NCI-H1105 treated with DMSO at 0.1 percent for 48 hours (cell line): Measurements from ENCODE around the gene GCNA.
A peak's percentile ranks its signal among the peaks of the same experiment; 100 is the strongest.

ENCODE experiments used
- DNase-seq: peaks from one replicate; lab custom pipeline; 2025; lab: John Stamatoyannopoulos, UW

GCNA gene

DNA sequence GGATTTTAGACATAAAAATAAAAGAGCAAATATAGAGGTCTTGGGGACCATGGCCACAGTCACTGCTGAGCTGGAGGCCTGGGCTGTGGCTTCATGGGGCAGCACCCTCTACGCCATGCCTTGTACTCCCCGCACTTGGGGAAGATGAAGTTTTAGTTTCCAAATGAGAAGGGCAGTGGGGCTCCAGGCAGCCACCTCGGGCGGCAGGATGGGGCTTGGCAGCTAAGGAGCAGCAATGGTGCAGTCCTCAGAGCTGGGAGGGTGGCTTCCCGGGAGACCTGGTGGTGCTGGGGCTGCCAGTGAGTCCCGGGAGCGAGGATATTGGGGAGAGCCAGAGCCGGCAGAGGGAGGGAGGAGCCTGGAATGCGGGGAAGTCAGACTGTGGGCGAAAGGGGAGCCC is 37.7 kb downstream of the GCNA start:
- no peak for DNase-seq

DNA sequence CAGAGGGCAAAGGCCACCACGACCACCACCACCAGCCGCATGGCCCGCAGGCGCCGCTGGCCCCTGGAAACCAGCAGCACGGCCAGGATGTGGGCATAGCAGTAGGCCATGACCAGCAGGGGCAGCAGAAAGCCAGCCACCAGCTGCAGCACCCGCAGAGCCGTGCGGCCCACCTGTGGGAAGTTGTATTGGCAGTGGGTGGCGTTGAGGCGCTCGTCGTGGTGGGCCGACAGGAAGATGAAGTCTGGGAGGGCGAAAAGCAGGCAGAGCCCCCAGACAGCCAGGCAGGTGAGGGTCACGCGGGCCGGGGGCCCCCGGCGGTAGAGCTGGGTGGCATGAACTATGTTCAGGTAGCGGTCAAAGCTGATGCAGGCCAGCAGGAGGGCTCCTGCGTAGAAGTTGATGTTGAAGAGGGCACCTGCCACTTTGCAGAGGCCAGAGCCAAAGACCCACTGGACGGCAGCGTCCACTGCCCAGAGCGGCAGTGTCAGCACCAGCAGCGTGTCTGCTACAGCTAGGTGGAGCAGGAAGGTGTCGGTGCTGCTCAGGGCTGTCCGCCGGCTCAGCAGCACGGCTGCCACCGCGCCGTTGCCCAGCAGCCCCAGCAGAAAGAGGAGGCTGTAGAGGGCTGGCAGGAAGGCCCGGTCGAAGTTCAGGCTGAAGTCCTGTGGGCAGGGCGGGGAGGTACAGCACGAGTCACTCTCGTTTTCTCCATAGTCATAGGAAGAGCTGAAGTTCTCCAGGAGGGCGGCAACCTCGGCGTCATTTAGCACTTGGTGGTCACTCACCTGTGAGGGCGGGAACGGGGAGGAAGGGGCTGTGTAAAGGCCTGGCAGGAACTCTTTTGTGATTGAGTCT is 38.7 kb downstream of the GCNA start:
- DNase-seq, result no peak

DNA sequence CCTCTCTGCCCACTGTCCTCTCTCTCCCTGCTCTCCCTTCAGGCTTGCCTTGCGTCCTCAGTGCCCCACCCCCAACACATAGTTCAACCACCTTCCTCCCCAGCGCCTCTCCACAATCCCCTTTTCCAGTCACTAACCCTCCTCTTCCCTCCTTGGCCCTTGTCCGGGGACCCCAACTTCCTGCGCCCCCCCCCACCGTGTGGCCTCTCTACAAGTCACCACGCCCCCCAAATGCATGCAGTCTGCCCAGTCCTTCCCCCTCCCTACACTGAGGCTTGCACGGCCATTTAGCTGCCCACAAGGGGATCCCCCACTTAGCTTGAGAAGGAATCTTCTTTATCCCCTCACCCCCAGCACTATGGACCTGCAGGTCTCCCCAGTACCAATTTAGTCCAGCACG is 39.5 kb downstream of the GCNA start:
- no peak for DNase-seq

DNA sequence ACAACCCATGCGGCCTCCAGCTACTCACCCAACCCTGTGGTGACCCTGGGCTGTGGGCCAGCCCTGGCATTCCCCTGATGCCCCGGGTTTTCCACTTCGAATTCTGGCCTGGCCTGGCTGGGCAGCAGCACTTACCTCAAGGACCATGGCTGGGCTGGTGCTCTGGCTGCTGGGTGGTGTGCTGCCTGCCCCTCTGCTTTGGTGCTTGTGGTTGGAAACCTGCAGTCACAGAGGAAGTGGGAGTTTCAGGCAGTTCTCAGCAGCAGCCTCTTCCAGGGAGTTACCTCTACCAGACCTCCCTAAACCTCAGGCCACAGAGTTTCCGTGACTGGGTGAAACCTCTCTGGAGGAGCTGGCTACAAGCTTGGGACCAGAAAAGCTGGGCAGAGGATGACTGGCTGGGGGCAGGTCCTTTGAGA is 40.1 kb downstream of the GCNA start, which contains the start of gene CXCR3:
Gene CXCR3 (minus strand): TSS at position 209 of the 419 bp plus-strand sequence. CDS start 62 bp downstream, at position 147.
- DNase-seq, result no peak

DNA sequence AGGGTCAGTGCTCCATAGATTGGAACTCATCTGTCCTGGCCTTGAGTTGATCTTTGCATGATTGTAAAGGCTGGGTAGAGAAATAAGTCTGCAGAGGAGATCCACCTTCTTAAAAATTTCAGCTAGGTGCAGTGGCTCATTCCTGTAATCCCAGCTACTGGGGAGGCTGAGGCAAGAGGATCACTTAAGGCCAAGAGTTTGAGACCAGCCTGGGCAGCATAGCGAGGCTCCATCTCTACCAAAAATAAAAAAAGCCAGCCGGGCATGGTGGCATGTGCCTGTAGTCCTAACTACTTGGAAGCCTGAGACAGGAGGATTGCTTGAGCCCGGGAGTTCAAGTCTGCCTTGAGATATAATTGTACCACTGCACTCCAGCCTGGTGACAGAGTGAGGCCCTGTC is 40.5 kb downstream of the GCNA start:
- no peak for DNase-seq

DNA sequence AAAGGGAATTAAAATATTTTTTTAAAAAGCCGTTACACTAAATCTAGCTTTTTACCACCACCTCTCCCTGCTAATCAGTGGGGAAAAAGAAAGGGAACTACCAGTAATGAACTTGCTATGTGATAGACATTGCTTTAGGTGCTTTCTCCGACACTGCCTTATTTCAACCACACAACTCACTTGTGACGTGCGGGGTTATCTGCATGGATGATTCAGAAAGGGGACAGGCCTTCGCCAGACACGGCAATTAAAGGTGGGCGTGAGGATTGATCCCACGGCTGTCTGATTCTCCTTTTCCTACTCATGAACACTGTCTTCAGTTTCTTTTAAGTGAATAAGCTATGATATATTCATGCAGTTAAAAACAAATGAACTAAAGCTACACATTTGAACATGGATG is 41.0 kb downstream of the GCNA start:
- no peak for DNase-seq

DNA sequence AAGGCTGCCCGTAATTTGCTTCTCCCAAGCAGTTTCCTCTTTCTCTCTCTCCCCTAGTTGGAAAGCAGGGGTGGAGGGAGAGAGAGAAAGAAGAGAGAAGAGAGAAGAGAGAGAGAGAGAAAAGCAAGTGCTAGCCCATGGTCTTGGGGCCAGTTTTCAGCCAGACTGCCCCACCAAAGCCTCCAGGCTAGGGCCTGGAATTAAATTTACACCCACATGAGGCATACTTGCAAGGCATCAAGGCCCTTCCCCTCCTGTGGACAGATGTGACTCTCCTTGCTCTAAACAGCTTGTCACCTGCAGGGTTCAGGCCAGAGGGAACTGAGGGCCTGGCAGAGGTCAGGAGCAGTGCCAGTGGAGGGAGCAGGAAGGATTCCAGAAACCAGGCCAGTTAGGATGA is 41.7 kb downstream of the GCNA start:
- no peak for DNase-seq

DNA sequence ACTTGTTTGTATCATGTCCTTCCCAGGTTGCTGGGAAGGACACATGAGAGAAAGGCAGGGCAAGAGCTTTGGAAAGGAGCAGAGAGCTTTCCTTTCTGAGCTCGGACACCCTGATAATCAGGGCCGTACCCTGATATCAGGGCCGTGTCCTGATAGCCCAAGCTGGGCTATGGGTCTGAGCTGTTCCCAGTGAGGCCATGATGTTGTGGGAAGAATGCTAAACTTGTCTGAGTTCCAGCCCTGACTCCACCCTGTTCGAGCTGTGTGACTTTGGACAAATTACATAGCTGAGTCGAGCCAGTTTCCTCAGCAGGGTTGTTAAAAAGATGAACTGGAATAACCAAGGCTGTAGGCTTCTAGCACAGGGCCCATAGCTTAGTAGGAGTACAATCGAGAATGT is 43.4 kb downstream of the GCNA start:
- no peak for DNase-seq

DNA sequence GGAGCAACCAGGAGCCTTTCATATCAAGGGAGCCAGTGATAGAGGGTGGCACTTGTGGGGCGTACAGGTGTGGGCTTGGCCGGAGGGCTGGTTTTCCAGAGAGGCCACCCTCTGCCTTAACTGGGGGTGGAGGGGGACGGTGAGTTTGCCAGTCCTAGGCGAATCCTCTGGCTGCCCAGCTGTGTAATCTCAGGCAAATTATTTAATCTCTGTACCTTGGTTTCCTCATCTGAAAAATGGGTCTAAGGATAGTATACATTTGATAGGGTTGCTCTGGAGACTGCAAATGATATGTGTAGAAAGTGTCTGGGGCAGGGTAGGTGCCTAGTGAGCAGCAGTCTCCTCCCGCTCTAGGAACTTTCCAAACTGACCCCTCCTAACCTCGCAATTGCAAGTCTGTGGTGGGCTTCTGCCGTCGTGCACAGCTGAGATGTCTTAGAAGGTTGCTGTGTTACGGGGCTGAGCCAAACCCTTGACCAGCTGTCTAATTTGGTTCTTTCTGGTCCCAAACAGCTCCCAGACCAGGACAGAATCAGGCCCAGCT is 43.9 kb downstream of the GCNA start:
- DNase-seq, result no peak

DNA sequence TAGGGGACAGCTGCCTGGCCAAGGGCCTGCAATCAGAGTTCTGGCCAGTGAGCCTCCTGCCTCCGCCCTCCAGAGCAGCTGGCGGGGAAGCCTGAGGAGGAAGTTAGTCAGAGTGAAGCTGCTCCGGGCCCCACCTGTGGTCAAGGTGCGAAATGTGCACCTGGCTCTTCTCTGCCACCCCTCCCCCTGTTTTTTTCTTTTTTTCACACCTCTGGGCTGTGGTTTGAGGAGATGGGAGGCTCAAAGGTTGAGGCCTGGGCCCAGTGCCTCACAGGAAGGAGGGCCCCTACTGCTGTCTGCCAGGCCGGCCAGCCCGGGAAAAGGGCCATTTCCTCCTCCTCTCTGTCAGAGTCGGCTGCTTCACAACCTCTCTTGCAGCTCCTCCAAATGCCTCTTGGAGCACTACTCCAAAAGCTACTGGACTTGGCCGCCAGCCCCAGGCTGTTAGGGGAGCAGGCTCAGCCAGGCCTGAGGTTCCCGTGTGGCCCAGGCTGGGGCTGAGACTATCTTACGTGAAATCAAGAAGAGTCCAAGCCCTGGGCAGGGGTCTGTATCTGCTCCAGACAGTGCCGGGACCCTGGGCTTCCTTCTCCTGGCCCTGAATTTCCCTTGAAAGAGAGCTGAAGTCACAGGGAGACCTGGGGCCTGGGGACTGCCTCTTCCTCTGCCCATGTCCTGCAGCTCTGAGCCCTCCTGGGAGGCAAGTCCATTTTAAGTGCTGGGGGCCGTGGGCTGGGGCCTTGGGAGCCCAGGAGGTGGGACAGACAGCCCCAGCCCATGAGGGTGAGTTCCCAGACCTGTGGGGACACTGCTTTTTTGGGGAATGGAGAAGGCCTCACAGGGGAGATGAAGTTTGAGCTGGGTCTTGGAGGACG is 44.6 kb downstream of the GCNA start:
- DNase-seq, result no peak

DNA sequence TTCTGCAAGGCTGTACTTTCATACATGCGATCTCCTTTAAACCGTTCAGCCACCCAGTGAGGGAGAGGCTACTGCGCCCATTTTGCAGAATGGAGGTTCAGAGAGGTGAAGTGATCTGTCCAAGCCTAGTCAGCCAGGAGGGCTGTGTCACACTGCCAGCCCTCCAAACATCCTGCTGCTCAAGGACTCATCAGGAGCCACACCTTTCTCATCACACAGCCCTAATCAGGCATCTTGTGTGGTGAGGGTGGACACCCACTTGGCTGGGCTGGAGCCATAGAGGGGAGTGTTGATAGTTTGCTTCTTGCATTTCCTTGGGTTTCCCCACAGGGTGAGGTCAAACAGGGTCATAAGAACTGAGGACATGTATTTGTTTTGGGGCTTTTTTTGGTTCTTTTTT is 45.5 kb downstream of the GCNA start:
- no peak for DNase-seq

DNA sequence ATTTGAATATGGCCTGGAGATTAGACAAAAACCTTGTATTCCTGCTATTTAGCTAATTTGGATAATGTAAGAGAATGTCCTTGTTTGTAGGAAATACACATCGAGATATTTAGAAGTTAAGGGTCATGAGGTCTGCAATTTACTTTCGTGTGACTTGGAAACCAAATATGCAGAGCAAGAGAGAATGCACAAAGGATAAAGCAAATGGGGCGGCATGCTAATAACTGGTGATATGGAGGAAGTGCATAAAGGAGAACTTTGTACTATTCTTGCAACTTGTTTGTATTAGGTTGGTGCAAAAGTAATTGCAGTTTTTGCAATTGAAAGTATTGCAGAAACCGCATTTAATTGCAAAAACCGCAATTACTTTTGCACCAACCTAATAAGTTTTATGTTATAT is 47.2 kb downstream of the GCNA start:
- no peak for DNase-seq

DNA sequence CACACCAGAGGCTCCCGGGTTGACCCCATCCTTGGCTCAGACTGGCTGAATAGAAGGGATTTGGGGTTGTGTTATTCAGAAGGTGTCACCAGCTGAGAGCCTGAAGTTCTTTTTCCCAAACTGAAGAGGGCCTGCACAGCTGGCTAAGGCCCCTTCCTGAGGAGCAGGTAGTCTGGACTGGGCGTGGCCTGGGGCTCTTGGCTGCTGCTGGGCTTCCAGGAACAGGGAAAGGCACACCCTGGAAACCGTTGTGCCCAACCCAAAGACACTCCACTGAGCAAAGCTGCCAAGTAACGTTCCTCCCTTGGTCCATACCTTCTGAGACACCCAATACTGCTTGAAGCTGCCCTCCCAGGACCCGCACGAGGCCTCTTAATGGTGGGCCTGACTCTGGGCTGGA is 48.3 kb downstream of the GCNA start:
- no peak for DNase-seq

DNA sequence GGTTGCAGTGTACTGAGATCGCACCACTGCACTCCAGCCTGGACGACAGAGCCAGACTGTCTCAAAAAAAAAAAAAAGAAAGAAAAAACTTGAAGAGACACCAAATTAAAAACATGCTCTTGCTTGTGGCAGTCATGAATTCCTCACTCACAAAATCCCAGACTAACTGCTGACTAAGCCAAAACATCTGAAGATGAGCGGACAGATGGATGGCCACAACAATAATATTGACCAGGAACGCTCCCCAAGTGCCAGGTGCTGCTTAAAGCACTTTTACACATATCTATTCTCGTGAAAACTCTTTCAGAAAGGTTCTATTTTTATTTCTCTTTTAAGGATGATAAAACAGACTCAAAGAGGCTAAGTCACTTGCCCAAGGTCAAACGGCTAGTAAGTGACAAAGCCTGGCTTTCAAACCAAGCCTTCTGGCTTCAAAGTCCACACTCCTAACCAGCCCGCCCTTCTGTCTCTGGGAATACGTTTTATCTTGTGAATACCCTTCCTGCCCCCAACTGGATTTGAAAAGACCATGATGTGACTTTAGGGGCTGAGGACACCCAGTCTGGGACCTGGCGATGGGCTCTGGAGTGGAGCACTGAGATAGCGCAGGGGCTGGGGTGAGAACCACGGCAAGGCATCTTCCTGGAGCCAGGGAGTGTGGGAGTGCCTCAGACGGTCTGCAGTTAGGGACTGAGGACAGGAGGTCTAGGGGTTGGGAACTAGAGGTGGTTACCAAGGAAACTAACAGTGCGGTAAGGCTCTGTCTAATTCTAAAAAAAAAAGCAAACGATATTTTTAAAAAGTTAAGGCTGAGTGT is 49.6 kb downstream of the GCNA start:
- DNase-seq, result no peak

DNA sequence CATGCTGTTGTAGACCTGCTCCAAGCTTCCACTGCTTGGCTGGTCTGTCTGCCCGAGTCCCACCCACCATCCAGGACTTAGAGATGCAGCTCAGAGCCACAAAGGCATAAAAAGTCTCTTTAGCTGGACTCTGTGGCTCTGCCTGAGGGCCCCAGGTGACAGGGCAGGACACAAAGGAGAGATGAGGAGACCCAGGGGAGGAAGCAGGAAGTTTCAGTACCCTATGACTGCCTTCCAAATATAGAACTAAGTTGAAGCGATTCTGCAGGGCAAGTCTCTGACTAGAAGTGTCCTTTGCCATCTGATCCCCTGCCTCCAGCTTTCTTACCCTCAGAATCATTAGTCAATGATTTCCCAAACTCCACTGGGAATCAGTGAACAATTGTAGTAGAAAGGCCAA is 51.2 kb downstream of the GCNA start:
- no peak for DNase-seq

DNA sequence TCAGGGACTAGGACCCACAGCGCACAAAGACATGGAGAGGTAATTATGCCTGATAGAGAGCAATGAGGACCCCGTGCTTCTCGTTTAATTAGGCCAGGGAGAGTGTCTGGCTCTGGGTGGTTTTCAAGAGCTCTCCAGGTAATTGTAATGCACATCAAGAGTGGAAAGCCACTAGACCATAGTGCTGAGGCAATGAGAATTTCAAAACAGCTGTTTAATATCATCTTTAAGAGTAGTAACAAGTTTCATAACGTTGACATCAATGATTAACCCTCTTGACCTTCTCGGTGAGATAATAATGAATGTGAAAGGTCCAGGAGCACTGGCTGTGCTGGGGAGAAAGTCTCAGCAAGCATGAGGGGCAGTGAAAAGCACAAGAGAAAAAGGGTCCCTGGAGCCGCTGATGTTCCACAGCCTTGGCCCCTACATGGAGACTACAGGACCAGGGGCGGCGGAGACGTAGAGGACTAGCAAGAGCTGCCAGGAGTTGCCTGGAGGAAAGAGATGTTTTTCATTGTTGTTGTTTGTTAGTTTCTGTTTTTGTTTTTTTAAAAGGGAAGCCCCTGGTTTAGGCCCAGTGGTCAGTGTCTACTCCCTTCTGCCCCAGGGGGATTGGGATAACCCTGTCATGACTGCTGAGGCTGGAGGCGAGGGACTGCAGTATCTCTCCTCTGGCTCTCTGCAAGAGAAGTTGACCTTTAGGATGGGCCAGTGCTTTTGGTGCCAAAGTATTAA is 54.9 kb downstream of the GCNA start:
- DNase-seq, result peak; percentile 85

DNA sequence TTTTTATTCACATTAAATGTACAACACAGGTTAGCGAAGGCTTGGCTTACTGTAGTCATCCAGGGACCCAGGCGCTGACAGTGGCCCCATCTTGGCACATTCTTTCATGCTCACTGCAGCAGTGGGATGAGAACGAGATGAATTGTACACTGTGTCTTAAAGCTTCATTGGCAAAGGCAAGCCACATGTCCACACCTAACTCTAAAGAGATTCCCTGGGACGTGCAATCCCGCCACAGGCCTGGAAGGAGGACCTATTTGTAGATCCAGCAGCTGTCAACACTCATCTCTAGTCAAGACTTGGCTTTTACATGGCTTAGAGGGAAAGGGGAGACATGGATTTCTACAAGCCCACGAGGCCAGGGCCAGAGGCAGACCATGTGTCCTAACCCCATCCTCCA is 56.1 kb downstream of the GCNA start:
- no peak for DNase-seq

DNA sequence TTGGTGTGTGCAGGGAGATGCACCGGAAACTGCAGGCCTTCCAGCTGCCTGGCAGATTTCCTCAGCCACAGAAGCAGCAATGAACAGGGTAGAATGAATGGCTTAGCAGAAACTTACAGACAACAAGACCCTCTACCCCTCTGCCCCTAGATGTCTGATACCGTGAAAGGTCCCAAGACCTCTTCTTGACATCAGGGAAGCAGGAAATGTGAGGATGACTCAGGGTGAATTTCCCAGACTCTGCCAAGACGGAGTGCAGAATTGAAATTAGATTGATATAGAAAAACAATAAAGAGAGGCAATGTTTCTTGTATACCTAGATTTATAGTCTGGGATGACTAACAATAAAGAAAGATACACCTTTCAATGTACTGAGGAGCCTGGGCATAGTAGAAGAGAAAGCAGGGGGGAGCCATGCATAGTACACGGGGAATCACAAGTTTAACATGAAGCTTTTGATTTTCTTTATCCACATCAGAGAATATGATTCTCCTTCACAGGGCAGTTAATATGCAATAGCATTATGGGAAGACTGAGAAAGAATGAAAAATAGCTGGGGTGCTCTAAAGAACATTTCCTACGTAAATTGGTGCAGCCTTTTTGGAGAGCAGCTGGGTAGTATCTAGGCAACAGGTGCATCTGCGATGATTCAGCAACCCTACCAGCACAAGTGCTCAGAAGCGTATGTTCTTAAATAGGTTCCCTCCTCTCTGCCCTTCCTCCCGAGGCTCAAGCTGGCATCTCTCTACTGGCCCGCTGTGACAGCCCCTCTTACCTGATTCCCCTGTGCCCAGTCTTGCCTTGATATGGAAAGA is 58.4 kb downstream of the GCNA start:
- peak; percentile 24 for DNase-seq

DNA sequence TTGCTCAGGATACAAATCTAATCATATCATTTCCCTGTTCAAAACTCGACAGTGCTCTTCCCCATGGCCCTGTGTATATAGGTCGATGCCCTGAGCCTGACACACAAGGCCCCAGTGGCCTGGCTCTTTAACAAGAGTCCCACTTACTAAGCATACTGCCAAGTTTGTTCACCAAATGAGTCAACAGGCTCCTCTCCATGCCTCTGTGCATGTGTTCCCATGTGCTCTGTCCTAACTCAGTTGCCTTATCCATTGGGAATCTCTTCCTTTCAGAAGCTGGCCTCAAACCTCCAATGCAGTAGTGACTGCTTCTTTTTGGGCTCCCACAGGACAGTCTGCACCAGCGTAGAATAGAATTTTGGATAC is 59.0 kb downstream of the GCNA start:
- no peak for DNase-seq

DNA sequence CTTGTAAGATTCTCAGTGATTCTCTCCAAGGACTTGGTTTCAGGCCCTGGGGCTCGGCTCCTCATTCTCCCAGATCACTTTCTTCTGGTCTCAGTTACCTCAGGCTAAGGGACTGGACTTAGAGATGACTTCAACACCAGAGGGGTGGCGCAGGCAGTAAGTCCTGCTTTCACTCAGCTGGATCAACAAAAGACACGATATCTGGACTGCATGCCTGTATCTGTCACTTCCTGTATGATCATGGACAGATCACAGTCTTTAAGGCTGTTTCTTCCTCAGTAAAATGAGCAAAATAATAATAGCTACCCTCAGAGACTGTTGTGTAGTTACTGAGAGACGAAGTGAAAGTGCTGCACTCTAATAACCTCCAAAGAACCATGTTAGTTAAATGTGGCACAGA is 59.6 kb downstream of the GCNA start:
- DNase-seq, result no peak
